Measurements from ENCODE around the gene SLC35E2B.
A peak's percentile ranks its signal among the peaks of the same experiment; 100 is the strongest.

GRCh38 chr1:1665815-1666251 is 26.8 kb downstream of the SLC35E2B start:
- TF ChIP-seq POLR2A (IDR thresholded peaks at IDR 0.05) (no peak), CTCF (IDR thresholded peaks at IDR 0.05) (peak; percentile 7 to 40 (median 20))

Measured in testis (tissue), 2 donors.